Esophagus squamous epithelium (tissue), 4 donors: ENCODE results near the gene HM13.

Experiments
- POLR2A ChIP-seq, 4 donors: fragments of 450-650 bp; IDR thresholded peaks; one replicate each; pipeline ENCODE4 v1.6.1; 2017; ENCODE audit warnings: antibody characterized with exemption in 4 of 4, mild to moderate bottlenecking in 4 of 4, moderate library complexity in 3 of 4
- TF ChIP-seq, protein P1 (sequence below), 6 experiments: fragments of 450-650 bp in 4 of 6; fragments of 200-600 bp in 2 of 6; sonication (generic) in 2 of 6; IDR thresholded peaks; one replicate each; pipeline ENCODE4 v1.5.1; 2016 to 2019; ENCODE audit warnings: antibody characterized with exemption in 6 of 6, mild to moderate bottlenecking in 4 of 6, moderate library complexity in 4 of 6

DNA sequence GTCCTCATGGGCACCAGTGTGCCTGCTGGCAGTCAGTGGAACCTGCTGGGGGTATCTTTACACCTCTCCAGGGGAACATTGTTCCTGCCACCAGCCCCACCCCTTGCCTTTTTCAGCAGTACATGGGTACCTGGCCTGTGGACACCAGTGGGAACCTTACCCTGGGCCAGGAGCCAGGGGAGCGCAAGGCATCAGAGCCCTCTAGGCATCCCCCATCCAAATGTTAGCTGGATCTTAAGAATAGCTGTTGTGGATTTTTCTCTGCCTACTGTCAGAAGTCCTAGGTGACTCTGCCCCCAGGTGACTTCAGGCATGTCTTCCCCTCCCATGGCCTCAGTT lies 52.0 kb downstream of the HM13 start:
- TF ChIP-seq, protein P1, sequence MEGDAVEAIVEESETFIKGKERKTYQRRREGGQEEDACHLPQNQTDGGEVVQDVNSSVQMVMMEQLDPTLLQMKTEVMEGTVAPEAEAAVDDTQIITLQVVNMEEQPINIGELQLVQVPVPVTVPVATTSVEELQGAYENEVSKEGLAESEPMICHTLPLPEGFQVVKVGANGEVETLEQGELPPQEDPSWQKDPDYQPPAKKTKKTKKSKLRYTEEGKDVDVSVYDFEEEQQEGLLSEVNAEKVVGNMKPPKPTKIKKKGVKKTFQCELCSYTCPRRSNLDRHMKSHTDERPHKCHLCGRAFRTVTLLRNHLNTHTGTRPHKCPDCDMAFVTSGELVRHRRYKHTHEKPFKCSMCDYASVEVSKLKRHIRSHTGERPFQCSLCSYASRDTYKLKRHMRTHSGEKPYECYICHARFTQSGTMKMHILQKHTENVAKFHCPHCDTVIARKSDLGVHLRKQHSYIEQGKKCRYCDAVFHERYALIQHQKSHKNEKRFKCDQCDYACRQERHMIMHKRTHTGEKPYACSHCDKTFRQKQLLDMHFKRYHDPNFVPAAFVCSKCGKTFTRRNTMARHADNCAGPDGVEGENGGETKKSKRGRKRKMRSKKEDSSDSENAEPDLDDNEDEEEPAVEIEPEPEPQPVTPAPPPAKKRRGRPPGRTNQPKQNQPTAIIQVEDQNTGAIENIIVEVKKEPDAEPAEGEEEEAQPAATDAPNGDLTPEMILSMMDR (IDR thresholded peaks at IDR 0.05), result no peak
- no peak for TF ChIP-seq POLR2A (IDR thresholded peaks at IDR 0.05)
